ENCODE data around the gene ARMC9. TPM values are rescaled to one million over a fixed set of nuclear protein-coding genes. Genes with fewer than 3 reads are reported as not detected.
"Not testable (repeated sequence)": the region's sequence is repeated elsewhere in the genome, so short reads cannot be mapped to it uniquely, and the experiment has no call there.

Gene ARMC9
- total RNA-seq, 2 experiments from 2014 or later, result 2.0 to 2.5 TPM

DNA sequence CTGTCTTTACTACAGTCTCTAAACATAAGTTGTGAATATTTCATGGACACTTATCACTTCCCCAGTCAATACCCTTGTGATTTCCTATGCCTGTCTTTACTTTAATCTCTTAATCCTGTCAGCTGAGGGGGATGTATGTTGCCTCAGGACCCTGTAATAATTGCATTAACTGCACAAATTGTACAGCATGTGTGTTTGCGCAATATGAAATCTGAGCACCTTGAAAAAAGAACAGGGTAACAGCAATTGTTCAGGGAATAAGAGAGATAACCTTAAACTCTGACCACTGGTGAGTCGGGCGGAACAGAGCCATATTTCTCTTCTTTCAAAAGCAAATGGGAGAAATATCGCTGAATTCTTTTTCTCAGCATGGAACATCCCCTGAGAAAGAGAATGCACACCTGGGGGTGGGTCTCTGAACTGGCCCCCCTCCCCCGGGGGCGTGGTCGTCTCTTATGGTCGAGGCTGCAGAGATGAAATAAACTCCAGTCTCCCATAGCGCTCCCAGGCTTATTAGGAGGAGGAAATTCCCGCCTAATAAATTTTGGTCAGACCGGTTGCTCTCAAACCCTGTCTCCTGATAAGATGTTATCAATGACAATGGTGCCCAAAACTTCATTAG lies 177.7 kb downstream of the ARMC9 start:
- H3K27ac Mint-ChIP-seq; H3K4me1 Mint-ChIP-seq; H3K9me3 Mint-ChIP-seq; H3K27me3 Mint-ChIP-seq; H3K4me3 Mint-ChIP-seq; ATAC-seq (ENCODE audit: low read depth); POLR2A ChIA-PET; DNase-seq; H3K36me3 Mint-ChIP-seq: not testable (repeated sequence)

DNA sequence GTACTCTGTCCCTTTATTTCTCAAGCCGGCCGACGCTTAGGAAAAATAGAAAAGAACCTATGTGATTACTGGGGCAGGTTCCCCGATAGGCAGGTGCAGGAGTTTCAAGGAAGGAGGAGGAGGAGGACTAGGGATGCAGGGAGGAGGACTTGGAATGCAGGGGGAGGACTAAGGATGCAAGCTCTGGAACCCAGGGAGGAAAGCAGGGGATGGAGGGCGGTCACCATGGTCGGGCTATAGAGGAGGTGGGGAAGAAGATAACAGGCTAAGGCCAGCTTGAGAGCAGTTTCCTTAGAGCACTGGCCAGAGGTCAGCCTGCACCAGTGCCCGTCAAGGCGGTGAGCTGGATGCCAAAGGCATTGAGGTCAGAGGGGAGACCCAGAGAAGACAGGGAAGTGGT lies 178.4 kb downstream of the ARMC9 start:
- no peaks in the 10 kb centered on the region for H3K36me3 Mint-ChIP-seq
- no peak overlapping the region for H3K4me3 Mint-ChIP-seq
- no peak overlapping the region for H3K27ac Mint-ChIP-seq
- DNase-seq, result no peak
- POLR2A ChIA-PET, result no interaction called here
- H3K4me1 Mint-ChIP-seq, result no peaks in the 10 kb centered on the region
- ATAC-seq (ENCODE audit: low read depth), result no peak
- H3K9me3 Mint-ChIP-seq, result no peaks in the 10 kb centered on the region
- no peaks in the 10 kb centered on the region for H3K27me3 Mint-ChIP-seq

GRCh38 chr2:231378026-231378722 lies 179.7 kb downstream of the ARMC9 start:
- H3K4me1 Mint-ChIP-seq, result no peaks in the 10 kb centered on the region
- H3K9me3 Mint-ChIP-seq, result no peaks in the 10 kb centered on the region
- H3K4me3 Mint-ChIP-seq, result no peak overlapping the region
- ATAC-seq (ENCODE audit: low read depth) (no peak), DNase-seq (no peak)
- no peak overlapping the region for H3K27ac Mint-ChIP-seq
- POLR2A ChIA-PET, result no interaction called here
- H3K27me3 Mint-ChIP-seq, result no peaks in the 10 kb centered on the region
- H3K36me3 Mint-ChIP-seq, result no peaks in the 10 kb centered on the region

DNA sequence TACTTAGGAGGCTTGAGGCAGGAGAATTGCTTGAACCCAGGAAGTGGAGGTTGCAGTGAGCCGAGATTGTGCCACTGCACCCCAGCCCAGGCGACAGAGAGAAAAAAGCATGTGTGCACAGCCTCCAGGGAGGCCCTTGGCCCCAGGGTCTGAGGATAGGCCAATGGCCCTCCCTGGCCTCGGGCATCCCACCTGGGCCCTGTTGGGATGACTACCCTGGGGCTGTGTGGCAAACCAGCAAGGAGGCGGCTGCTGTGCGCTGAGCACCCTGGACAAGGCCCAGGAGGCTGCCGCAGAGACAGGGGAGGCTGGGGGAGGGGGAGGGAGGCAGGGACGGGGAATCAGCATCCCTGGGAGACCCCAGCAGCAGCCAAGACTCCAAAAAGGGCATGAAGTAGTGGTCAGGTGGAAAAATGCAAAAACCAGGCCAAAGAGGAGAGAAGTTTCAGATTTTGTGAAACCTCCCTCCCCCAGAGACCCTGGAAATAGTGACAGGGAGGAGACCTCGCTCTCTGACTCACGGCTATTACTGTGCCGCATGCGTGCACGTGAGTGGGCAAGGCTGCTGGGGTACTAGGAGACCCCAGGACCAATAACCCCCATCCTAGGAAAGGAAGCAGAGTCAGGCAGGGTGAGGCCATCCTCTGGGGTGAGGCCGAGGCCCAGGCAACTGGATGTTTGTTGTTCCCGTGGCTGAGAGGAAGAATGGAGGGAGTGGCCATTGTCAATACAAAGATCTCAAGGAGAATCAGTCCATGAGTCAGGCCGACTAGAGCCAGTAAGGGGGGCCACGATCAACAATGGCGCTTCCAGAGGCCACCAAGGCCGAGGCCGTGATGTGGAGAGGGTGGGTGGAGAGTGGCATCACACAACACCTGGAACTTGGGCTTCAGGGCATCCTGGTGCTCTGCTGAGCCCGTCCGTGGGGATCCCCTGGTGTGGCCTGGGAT lies 181.1 kb downstream of the ARMC9 start:
- DNase-seq (no peak), ATAC-seq (ENCODE audit: low read depth) (no peak)
- no peak overlapping the region for H3K27ac Mint-ChIP-seq
- no peak overlapping the region for H3K4me3 Mint-ChIP-seq
- no peaks in the 10 kb centered on the region for H3K9me3 Mint-ChIP-seq
- no peaks in the 10 kb centered on the region for H3K27me3 Mint-ChIP-seq
- H3K4me1 Mint-ChIP-seq, result no peaks in the 10 kb centered on the region
- POLR2A ChIA-PET, result no interaction called here
- H3K36me3 Mint-ChIP-seq, result no peaks in the 10 kb centered on the region

DNA sequence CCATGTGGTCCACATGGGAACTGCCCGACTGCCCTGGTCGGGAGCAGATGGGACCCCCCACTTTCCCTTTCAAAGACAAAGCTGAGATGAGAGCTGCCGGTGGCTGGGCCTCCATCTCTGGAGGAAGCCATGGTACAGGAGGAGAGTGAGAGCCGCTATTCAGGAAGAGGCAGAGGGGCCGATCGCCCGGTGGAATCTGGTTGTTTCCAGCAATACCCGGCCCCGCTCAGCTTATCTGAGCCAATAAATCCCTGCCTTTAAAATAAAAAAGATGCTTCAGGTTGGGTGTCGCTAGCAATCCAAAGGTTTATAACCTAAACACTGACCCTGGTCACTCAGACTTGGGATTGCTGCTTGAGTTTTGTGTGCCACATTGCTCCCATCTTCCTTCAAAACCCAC lies 181.9 kb downstream of the ARMC9 start:
- Mint-ChIP-seq H3K4me1 (no peaks in the 10 kb centered on the region), H3K27me3 (no peaks in the 10 kb centered on the region), H3K36me3 (no peaks in the 10 kb centered on the region), H3K4me3 (no peak overlapping the region), H3K27ac (no peak overlapping the region), H3K9me3 (no peaks in the 10 kb centered on the region)
- POLR2A ChIA-PET, result no interaction called here
- no peak for DNase-seq
- ATAC-seq (ENCODE audit: low read depth), result no peak

DNA sequence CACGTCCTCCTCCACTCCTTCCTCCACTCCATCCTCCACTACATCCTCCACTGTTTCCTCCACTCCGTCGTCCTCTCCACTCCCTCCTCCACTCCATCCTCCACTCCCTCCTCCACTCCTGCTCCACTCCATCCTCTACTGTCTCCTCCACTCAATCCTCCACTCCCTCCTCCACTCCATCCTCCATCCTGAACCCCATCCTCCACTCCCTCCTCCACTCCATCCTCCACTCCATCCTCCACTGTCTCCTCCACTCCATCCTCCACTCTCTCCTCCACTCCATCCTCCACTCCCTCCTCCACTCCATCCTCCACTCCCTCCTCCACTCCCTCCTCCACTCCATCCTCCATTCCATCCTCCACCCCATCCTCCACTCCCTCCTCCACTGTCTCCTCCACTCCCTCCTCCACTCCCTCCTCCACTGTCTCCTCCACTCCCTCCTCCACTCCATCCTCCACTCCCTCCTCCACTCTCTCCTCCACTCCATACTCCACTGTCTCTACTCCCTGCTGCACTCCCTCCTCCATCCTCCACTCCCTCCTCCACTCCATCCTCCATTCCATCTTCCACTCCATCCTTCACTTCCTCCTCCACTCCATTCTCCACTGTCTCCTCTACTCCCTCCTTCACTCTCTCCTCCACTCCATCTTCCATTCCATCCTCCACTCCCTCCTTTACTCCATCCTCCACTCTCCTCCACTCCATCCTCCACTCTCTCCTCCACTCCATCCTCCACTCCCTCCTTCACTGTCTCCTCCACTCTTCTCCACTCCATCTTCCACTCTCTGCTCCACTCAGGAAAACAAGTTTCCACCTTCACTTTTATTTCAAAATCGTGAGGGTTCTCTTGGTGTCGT lies 182.8 kb downstream of the ARMC9 start:
- Mint-ChIP-seq H3K4me3 (no peak overlapping the region), H3K4me1 (no peaks in the 10 kb centered on the region), H3K27me3 (no peaks in the 10 kb centered on the region), H3K27ac (no peak overlapping the region), H3K36me3 (no peaks in the 10 kb centered on the region), H3K9me3 (peaks cover 3% of the 10 kb centered on the region)
- DNase-seq, result no peak
- ATAC-seq (ENCODE audit: low read depth), result no peak
- POLR2A ChIA-PET, result no interaction called here

GRCh38 chr2:231382116-231382515 lies 183.7 kb downstream of the ARMC9 start:
- POLR2A ChIA-PET, result no interaction called here
- Mint-ChIP-seq H3K27me3 (no peaks in the 10 kb centered on the region), H3K36me3 (no peaks in the 10 kb centered on the region), H3K4me1 (no peaks in the 10 kb centered on the region), H3K9me3 (peaks cover 3% of the 10 kb centered on the region), H3K27ac (no peak overlapping the region), H3K4me3 (no peak overlapping the region)
- DNase-seq (no peak), ATAC-seq (ENCODE audit: low read depth) (no peak)

GRCh38 chr2:231383416-231384108 lies 185.1 kb downstream of the ARMC9 start:
- no peak overlapping the region for H3K27ac Mint-ChIP-seq
- DNase-seq (no peak), ATAC-seq (ENCODE audit: low read depth) (no peak)
- no peak overlapping the region for H3K4me3 Mint-ChIP-seq
- POLR2A ChIA-PET, result no interaction called here
- peaks cover 3% of the 10 kb centered on the region for H3K9me3 Mint-ChIP-seq
- H3K27me3 Mint-ChIP-seq, result no peaks in the 10 kb centered on the region
- H3K4me1 Mint-ChIP-seq, result no peaks in the 10 kb centered on the region
- H3K36me3 Mint-ChIP-seq, result no peaks in the 10 kb centered on the region

DNA sequence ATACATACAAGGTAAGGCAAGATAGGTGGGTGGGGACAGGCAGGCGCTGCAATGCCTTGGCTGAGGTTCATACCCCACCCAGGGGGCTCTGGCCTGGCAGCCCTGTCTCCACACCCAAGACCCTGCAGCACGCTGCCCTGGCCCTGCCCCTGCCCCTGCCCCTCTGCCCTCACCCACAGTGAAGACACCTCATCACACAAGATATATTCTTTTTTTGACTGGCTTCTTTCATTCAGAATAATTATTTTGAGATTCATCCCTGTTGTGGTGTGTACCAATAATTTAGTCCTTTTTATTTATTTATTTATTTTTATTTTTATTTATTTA lies 185.6 kb downstream of the ARMC9 start:
- Mint-ChIP-seq H3K27me3 (no peaks in the 10 kb centered on the region), H3K4me1 (no peaks in the 10 kb centered on the region), H3K9me3 (peaks cover 3% of the 10 kb centered on the region), H3K4me3 (no peak overlapping the region), H3K27ac (no peak overlapping the region), H3K36me3 (no peaks in the 10 kb centered on the region)
- DNase-seq, result no peak
- no peak for ATAC-seq (ENCODE audit: low read depth)
- POLR2A ChIA-PET, result no interaction called here

DNA sequence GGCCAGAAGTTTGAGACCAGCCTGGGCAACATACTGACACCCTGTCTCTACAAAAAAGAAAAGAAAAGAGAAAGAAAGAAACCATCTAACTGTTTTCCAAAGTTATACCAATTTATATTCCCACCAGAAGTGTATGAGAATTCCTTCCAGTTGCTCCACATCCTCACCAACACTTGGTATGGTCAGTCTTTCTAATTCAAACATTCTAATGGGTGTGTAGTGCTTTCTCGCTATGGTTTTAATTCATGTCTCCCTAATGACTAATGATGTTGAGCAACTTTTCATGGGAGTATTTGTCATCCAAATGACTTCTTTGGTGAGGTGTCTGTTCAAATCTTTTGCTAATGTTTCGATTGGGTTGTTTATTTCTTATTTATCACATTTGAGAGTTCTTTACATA lies 186.5 kb downstream of the ARMC9 start:
- H3K9me3 Mint-ChIP-seq, result peaks cover 3% of the 10 kb centered on the region
- ATAC-seq (ENCODE audit: low read depth), result no peak

DNA sequence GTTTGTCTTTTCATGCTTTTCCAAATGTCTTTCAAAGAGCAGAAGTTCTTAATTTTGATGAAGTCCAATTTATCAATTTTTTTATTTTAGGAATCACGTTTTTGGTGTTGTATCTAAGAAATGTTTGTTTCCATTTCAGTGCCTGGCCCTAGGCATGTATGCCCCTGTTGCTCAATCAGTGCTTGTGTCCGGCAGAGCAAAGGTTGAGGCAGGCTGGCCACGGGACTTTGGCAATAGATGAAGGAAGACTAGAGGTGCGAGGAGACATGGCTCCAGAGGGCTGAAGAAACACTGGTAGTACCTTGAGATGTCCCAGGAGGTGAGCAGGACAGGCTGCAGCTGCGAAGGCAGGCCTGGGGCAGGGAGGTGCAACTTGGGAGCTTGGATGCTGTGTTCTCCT lies 187.0 kb downstream of the ARMC9 start:
- POLR2A ChIA-PET, result no interaction called here
- Mint-ChIP-seq H3K27ac (no peak overlapping the region), H3K4me1 (no peaks in the 10 kb centered on the region)

More for the DNA sequence above, 186.5 kb downstream of the ARMC9 start:
- H3K27me3 Mint-ChIP-seq, result peaks cover 3% of the 10 kb centered on the region
- no peak for DNase-seq
- H3K4me1 Mint-ChIP-seq, result no peaks in the 10 kb centered on the region
- POLR2A ChIA-PET, result no interaction called here
- H3K36me3 Mint-ChIP-seq, result no peaks in the 10 kb centered on the region
- H3K4me3 Mint-ChIP-seq, result no peak overlapping the region
- H3K27ac Mint-ChIP-seq, result no peak overlapping the region

GRCh38 chr2:231386446-231386845 lies 188.0 kb downstream of the ARMC9 start:
- Mint-ChIP-seq H3K4me3 (no peak overlapping the region), H3K9me3 (peaks cover 3% of the 10 kb centered on the region), H3K36me3 (no peaks in the 10 kb centered on the region), H3K27me3 (peaks cover 3% of the 10 kb centered on the region), H3K27ac (no peak overlapping the region), H3K4me1 (no peaks in the 10 kb centered on the region)
- no peak for DNase-seq
- POLR2A ChIA-PET, result no interaction called here
- ATAC-seq (ENCODE audit: low read depth), result no peak

More for the DNA sequence above, 187.0 kb downstream of the ARMC9 start:
- no peak overlapping the region for H3K4me3 Mint-ChIP-seq
- ATAC-seq (ENCODE audit: low read depth) (no peak), DNase-seq (no peak)
- peaks cover 3% of the 10 kb centered on the region for H3K27me3 Mint-ChIP-seq
- H3K36me3 Mint-ChIP-seq, result no peaks in the 10 kb centered on the region
- peaks cover 3% of the 10 kb centered on the region for H3K9me3 Mint-ChIP-seq
